Upper lobe of left lung (tissue), 4 donors: Measurements from ENCODE around the gene SCAMP2.

Experiments used
- CTCF ChIP-seq, 6 experiments: fragments of 450-650 bp in 4 of 6; fragments of 200-600 bp in 2 of 6; sonication (generic) in 2 of 6; IDR thresholded peaks; one replicate each; pipeline ENCODE4 v1.5.1; 2016 to 2019; ENCODE audit warnings: antibody characterized with exemption in 6 of 6
- EP300 ChIP-seq, 4 donors: sonication (generic); formaldehyde crosslinking; IDR thresholded peaks; one replicate each; pipeline ENCODE4 v1.5.1; 2017; ENCODE audit warnings: antibody characterized with exemption in 4 of 4, control low read depth in 2 of 4
- POLR2A ChIP-seq, 4 donors: fragments of 450-650 bp; IDR thresholded peaks; one replicate each; pipeline ENCODE4 v1.5.1; 2016 to 2017; ENCODE audit warnings: antibody characterized with exemption in 4 of 4, mild to moderate bottlenecking in 2 of 4
- POLR2AphosphoS5 ChIP-seq, 2 donors: sonication (generic); formaldehyde crosslinking; IDR thresholded peaks; one replicate each; pipeline ENCODE4 v1.5.1; 2017; ENCODE audit warnings: antibody characterized with exemption in 2 of 2

- TF ChIP-seq CTCF (IDR thresholded peaks at IDR 0.05) (no peak), POLR2AphosphoS5 (IDR thresholded peaks at IDR 0.05) (no peak), POLR2A (IDR thresholded peaks at IDR 0.05) (no peak), EP300 (IDR thresholded peaks at IDR 0.05) (no peak)
Observed at GRCh38 chr15:74794970-74795349, 78.2 kb downstream of the SCAMP2 start.
